NCI-H345 (cell line): ENCODE measurements around the gene TEKT5.
"Not testable (repeated sequence)": the region's sequence is repeated elsewhere in the genome, so short reads cannot be mapped to it uniquely, and the experiment has no call there.

ENCODE experiments used
- DNase-seq: peaks from one replicate; lab custom pipeline; 2025; lab: John Stamatoyannopoulos, UW

Gene TEKT5

DNA sequence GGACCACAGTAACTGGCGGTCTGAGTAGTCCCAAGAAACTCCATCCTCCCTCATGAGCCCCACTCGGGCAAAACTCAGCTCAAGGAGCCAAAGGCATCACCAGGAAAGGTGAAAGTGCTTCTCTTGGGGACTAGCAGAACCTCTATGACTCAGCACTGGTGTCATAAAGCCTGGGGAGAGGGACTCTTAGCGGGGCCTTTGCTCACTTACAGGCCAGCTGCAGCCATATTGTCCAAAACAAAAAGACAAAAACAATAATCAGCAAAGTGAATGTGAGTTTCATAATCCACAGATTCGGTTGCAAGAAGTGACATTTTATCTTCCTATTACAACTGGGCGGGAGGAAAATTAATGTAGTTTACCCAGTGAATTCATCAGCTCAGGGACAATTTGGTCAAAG lies at the start of gene TEKT5:
TSS of gene TEKT5 (minus strand) at position 101 of the 400 bp plus-strand sequence. CDS start at position 44, 57 bp downstream.
- DNase-seq: no peak

GRCh38 chr16:10743610-10744369 lies 49.1 kb upstream of the TEKT5 start, which contains the start of gene NUBP1:
Gene NUBP1 (plus strand): TSS chr16:10743842. CDS start chr16:10743864, 22 bp downstream.
- DNase-seq: peak; percentile 96

DNA sequence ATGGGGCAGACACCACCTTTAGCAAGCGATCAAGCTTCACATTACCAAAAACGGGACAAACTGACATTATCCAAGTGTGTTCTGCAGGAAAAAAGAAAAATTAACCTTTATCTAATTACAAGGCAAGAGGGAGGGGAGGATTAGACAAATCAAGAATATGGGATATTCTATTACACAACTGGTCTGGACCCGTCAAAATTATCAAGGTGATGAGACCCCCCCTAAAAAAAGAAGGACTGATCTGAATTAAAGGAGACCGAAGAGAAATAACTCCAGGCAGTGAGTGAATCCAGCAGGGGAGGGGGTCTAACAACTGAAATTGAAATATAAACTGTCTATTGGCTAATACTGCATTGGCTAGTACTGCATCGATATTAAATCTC lies 48.5 kb upstream of the TEKT5 start:
- no peak for DNase-seq

DNA sequence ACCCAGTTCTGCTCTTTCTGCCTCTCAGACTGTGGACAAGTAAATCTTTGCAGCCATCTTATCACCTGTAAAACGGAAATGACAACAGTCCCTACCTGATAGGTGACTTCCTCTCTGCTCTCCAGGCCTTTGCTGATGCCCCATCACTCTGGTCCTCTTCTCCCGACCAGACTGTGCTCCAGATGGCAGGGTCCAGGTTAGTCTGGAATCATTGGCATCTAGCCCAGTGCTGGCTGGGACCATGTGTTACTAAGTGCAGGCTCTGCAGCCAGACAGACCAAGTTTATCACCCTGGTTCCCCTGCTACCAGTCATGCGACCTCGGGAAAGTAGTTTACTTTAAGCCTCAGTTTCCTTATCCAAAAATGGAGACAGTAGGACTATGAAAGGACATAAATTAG lies 47.1 kb upstream of the TEKT5 start:
- no peak for DNase-seq

DNA sequence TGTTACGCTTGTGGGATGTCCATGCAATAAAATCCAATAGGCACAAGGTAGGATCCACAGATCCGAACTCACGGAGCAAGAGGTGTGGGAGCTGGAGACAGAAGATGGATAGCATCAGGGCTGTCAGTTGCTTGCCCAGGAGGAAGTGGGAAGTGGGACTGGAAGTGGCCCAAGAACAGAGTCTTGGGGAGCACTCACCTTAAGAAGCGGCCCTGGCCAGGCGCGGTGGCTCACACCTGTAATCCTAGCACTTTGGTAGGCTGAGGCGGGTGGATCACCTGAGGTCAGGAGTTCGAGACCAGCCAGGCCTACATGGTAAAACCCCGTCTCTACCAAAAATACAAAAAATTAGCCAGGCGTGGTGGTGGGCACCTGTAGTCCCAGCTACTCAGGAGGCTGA lies 46.5 kb upstream of the TEKT5 start:
- DNase-seq: not testable (repeated sequence)

DNA sequence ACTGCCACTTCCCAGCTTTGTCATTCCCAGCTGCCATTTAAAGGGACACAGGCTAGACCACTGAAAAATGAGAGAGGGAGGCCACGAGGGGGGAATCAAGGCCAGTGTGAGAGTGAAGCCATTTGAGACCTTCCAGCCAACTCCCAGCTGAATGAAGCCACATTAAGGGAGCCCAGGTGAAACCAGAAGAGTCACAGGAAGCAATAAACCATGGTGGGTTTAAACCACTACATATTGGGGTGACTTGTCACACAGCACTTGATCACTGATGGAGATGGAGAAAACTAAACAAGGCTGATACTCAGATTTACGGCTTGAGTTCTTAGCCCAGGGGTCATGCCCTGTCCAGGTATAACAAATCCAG lies 46.1 kb upstream of the TEKT5 start:
- no peak for DNase-seq

GRCh38 chr16:10740000-10740844 lies 45.5 kb upstream of the TEKT5 start:
- DNase-seq: no peak

DNA sequence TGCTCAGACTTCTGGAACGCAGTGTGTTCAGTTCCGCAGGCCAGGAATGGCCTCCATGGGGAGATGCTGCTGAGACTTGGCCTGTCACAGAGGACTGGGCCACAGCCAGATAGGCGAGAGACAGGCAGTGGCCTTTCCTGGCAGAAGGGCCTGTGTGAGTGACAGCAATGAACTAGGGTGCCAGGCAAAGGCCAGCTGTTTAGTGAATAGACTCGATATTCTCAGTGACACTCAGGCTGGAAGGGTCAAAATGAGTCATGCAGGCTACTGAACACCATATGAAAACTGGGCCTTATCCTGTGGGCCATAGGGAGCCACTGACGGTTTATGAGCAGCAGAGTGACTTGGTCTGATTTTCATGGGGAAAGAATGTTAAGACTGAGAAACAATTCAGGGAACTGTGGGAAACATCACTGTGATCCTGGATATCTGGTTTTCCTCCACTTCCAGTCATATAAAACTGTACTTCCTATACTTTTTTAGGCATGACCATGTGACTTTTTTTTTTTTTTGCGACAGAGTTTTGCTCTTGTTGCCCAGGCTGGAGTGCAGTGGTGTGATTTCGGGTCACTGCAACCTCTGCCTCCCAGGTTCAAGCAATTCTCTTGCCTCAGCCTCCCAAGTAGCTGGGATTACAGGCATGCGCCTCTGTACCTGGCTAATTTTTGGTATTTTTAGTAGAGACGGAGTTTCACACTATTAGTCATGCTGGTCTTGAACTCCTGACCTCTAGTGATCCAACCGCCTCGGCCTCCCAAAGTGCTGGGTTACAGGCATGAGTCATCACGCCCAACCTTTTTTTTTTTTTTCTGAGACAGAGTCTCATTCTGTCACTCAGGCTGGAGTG lies 43.7 kb upstream of the TEKT5 start:
- DNase-seq: no peak

DNA sequence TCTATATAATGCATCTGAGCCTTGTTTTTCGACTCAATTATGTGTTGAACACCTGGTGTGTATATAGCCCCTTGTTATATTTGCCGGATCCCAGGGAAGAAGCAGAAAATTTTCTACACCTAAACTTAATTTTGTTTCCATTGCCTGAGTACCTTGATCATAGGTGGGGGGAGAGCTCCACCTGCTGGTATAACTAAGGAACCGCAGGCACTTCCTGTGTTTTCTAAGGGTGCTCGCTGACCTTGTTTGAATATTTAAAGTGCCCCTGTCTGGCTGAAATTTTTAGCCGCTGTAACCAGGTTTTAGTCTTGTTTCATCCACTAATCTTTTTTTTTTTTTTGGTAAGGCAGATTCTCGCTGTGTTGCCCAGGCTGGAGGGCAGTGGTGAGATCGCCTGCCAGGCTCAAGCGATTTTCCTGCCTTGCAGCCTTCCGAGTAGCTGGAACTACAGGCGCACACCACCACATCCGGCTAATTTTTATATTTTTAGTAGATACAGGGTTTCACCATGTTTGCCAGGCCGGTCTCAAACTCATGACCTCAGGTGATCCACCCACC lies 42.4 kb upstream of the TEKT5 start:
- peak; percentile 62 for DNase-seq

DNA sequence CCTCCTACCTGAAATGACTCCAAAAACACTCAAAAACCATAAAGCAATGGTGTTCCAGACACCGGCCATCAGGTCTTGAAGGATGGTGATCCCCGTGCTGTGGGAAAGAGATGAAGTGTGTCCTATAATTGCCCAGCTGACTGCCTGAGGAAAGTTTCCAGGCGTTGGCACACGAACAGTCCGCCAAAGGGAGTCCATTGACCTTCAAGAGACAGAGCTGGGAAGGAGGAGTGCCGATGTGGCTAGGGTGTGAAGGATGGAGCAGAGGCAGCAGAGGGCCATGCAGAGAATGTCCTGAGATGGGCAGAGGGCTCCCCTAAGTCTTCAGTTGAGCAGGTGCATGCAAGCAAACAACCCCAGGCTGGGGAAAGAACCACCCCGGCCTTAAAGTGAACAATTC lies 37.1 kb upstream of the TEKT5 start:
- DNase-seq: no peak

DNA sequence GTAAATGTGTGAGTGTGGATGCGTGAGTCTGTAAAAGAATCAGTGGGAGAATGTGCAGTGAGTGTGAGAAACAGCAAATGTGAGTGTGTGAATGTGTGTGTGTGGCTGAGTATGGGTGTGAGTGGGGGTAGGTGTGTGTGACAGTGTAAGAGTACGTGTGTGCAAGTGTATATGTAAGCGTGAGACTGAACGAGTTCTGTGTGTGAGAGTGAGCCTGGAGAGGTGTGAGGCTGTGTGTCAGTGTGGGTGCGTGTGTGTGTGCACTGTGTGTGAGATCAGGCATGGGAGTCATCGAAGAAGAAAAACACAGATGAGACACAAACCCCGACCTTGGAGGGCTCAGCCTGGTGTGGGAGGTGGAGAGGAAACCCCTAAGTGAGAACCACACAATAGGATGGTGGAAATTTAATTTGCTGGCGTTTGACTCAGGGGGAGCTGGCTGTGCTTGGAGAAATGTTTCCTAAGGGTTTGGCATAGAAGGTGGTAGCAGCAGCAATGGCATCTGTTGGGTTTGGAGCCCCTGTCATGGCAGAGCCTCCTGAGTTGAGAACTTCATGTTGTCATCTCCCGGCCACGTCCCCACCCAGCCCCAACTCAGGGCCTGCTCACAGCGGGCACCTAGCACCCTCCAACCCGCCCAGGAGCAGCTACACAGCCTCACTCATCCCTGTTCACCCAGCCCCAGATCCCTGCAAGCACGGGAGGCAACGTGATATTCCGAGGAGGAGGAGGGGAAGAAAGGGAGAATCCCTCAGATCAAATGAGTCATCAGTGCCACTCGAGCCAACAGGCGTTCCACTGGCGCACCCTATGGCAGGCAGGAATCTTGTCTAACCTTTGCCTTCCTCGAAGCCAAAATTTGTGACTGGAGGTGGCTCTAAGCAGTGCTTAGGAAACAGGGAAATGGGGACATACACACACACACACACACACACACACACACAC lies 34.6 kb upstream of the TEKT5 start:
- DNase-seq: no peak

DNA sequence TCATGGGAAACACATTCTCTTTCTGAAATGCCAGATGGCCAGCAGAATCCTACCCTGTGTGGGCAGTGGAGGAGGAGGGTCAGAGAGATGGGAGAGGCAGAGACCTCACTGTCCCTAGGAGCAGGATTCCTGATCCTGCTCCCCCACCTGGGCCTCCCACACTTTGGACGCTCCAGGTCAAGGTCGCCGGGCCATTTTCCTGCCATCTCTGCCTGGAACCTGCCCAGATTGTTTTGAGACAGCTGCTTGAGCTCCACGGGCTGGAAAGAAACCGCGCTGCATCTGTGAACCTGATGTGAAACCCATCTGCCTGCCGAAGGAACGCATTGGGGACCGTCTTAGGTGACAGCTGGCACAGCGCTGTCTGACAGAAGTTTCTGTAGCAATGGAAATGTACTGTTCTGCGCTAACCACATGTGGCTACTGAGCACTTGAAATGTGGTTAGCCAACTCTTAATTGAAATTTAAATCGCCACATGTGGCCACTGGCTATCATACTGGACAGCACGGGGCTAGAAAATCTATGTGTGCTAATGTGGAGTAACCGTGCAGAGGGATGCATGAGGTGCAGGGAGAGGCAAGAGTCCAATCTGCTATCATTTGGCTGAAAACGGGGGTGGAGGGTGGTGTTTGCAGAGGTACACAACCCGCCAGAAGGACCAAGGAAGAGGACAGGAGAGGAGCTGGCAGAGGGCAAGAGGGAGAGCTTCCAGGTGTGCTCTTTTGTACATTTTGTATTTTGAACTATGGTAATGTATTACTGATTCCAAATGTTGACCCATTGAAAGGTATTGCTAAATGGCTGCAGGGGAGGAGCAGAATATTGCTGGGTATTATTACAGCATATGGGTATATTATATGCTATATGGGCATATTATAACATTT lies 33.5 kb upstream of the TEKT5 start:
- no peak for DNase-seq

DNA sequence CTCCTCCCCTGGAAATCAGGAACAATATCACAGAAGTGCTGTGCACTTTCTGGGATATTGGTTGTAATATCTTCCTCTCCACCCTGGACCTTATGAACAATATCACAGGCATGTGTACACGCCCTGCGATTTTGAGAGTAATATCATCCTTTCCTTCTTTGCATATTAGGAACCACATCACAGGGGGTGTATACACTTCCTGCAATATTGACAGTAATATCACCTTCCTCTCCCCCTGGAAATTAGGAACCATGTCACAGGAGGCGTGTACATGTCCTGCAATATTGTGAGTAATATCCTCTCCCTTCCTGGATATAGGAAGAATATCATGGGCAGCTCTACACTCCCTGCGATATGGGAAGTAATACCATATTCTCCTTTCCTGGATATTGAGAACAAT lies 14.2 kb upstream of the TEKT5 start:
- DNase-seq: no peak

DNA sequence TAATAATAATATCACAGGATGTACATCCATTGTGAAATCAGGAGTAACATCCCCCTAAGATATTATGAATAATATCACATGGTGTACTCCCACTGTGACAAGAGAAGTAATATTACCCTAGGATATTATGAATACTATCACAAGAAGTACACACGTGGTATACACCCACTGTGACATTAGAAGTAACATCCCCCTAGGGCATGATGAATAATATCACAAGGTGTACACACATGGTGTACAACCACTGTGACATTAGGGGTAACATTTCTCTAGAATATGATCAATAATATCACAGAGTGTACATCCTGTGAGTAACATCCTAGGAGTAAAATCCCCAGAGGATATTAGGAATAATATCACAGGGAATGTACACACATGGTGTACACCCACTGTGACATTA lies 5.0 kb upstream of the TEKT5 start:
- no peak for DNase-seq

DNA sequence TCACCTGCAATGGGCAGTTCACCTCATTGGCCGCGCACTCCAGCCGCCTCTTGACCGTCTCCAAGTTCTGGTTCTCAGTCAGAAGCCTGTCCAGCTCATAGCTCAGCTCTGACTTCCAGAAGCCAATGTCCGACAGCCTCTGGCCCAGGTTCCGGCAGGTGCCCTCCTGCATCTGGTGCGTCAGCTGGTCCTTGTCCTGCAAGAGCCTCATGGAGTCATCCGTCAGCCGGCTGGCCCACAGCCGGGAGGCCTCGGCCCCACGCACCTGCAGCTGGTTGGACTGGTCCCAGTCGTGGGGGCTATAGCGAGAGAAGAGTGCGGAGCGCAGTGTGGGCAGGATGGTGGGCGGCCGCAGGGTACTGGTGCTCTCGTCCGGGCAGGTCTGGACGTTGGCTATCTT lies 424 bp downstream of the TEKT5 start:
- no peak for DNase-seq

DNA sequence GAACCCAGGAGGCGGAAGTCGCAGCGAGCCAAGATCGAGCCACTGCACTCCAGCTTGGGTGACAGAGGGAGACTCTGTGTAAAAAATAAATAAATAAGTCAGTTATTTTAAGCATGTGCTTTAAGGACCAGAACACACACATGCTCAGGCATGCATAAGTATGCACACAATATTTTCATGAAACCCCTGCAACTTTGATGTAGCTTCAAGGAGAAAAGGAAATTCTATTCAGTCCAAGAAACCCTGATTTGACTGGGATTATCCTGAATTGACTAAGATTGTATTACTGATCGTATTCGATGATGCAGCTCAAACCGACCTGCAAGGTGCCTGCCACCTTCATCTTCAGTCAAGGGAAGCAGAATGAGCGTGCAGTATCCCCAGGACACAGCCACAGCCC lies 841 bp downstream of the TEKT5 start:
- DNase-seq: no peak

- DNase-seq: no peak
Observed at GRCh38 chr16:10692470-10692869, 2.3 kb downstream of the TEKT5 start.

DNA sequence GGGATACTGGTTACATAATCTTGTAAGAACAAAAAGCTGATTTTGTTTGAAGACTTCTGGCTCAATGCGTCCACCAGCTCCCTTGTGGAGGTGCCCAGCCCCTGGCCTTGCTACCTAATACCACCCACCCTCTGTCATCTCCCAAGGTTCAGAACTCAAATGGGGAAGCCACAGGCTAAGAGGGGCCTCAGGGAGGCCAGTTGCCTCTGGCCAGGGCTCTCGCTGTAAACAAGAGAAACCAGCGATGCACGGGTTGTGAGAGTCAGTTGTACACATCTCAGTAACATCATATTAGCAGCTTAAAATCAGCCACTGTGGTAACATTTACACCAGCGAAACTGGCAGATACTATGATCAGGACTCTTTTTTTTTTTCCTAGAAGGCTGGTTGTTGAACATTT lies 6.0 kb downstream of the TEKT5 start:
- no peak for DNase-seq

DNA sequence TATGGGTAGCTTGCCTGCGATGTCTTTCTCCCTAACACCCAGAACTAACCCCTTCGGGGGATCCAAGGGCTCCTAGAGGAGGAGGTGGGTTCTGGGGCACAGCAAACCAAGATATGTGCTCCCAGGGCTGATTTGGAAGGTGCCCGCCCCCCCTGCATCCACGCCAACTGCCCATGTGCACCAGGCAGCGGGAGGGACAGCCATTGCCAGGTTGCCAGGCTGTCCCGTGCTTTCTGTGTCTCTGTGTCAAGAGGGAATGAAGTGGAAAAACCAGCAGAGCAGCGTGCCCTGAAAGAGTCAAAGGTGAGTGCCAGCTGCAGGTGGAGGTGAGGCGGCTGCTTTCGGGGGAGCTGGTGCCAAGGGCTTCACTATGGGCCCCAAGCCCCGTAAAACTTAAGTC lies 6.4 kb downstream of the TEKT5 start:
- DNase-seq: peak; percentile 12

- no peak for DNase-seq
Observed at GRCh38 chr16:10685709-10686108, 9.0 kb downstream of the TEKT5 start.
